ENCODE data around the gene KATNAL2.

DNA sequence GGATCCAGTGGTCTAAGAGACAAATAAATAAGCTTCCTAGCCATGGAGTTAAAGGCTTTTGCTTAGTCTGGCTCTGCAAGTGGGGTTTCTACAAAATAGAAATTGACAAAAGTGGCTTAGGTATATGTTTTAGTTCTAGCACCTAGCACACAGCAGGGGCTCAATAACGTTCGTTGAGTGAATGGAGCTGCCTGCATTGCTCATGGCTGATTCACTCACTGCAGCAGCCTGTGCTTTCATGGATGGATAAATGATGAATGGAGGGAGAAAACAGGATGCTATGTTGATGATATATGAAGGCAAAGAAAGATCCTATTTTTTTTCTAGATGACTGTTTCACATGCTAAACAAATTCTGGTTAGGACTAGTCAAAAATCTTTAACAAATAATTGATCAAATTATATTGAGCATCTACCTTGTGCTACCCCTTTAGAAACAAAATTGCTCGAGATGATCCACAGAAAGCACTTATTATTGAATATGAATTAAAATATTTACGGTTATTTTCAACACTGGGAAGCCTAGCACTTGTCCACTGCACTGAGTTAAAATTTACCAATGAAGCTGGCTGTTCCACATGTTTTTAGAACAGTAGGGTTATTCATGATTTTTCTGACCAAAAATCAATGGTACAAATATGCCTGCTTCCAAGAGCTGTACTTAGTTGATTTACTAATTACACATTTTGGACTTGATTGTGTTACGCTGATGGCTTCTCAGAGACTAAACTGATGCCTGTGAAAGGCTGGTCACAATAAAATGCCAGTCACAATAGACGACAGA is 193.3 kb downstream of the KATNAL2 start:
- TF ChIP-seq, protein P1, sequence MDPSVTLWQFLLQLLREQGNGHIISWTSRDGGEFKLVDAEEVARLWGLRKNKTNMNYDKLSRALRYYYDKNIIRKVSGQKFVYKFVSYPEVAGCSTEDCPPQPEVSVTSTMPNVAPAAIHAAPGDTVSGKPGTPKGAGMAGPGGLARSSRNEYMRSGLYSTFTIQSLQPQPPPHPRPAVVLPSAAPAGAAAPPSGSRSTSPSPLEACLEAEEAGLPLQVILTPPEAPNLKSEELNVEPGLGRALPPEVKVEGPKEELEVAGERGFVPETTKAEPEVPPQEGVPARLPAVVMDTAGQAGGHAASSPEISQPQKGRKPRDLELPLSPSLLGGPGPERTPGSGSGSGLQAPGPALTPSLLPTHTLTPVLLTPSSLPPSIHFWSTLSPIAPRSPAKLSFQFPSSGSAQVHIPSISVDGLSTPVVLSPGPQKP (IDR thresholded peaks at IDR 0.05; ENCODE audit: low read depth, low read length): no peak
- TF ChIP-seq RNF2 (IDR thresholded peaks at IDR 0.05; ENCODE audit: borderline replicate concordance, low read depth) (no peak), POLR2A (IDR thresholded peaks at IDR 0.05; ENCODE audit: low read length) (no peak), SMC3 (IDR thresholded peaks at IDR 0.05) (no peak), RARB (CRISPR knock-in tag; IDR thresholded peaks at IDR 0.05) (no peak)
- TF ChIP-seq, protein P2, sequence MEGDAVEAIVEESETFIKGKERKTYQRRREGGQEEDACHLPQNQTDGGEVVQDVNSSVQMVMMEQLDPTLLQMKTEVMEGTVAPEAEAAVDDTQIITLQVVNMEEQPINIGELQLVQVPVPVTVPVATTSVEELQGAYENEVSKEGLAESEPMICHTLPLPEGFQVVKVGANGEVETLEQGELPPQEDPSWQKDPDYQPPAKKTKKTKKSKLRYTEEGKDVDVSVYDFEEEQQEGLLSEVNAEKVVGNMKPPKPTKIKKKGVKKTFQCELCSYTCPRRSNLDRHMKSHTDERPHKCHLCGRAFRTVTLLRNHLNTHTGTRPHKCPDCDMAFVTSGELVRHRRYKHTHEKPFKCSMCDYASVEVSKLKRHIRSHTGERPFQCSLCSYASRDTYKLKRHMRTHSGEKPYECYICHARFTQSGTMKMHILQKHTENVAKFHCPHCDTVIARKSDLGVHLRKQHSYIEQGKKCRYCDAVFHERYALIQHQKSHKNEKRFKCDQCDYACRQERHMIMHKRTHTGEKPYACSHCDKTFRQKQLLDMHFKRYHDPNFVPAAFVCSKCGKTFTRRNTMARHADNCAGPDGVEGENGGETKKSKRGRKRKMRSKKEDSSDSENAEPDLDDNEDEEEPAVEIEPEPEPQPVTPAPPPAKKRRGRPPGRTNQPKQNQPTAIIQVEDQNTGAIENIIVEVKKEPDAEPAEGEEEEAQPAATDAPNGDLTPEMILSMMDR (IDR thresholded peaks at IDR 0.05): no peak
- TF ChIP-seq, protein P3, sequence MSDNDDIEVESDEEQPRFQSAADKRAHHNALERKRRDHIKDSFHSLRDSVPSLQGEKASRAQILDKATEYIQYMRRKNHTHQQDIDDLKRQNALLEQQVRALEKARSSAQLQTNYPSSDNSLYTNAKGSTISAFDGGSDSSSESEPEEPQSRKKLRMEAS (IDR thresholded peaks at IDR 0.05): no peak
- TF ChIP-seq, protein P4, sequence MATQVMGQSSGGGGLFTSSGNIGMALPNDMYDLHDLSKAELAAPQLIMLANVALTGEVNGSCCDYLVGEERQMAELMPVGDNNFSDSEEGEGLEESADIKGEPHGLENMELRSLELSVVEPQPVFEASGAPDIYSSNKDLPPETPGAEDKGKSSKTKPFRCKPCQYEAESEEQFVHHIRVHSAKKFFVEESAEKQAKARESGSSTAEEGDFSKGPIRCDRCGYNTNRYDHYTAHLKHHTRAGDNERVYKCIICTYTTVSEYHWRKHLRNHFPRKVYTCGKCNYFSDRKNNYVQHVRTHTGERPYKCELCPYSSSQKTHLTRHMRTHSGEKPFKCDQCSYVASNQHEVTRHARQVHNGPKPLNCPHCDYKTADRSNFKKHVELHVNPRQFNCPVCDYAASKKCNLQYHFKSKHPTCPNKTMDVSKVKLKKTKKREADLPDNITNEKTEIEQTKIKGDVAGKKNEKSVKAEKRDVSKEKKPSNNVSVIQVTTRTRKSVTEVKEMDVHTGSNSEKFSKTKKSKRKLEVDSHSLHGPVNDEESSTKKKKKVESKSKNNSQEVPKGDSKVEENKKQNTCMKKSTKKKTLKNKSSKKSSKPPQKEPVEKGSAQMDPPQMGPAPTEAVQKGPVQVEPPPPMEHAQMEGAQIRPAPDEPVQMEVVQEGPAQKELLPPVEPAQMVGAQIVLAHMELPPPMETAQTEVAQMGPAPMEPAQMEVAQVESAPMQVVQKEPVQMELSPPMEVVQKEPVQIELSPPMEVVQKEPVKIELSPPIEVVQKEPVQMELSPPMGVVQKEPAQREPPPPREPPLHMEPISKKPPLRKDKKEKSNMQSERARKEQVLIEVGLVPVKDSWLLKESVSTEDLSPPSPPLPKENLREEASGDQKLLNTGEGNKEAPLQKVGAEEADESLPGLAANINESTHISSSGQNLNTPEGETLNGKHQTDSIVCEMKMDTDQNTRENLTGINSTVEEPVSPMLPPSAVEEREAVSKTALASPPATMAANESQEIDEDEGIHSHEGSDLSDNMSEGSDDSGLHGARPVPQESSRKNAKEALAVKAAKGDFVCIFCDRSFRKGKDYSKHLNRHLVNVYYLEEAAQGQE (IDR thresholded peaks at IDR 0.05): no peak

All from A549 (cell line).